GM12878 (cell line): ENCODE results near the gene SLC35A5. TPM values are rescaled to one million over a fixed set of nuclear protein-coding genes. Genes with fewer than 3 reads are reported as not detected.

Source experiments
- BCL11A ChIP-seq: IDR thresholded peaks from 2 replicates; pipeline ENCODE4 v1.6.1; 2011; ENCODE audit warnings: low read depth, low read length
- CEBPB ChIP-seq, 2 experiments: fragments of 150-350 bp in 1 of 2; IDR thresholded peaks; 2 replicates each; pipeline ENCODE4 v1.6.1; 2012 to 2014; ENCODE audit warnings: low read depth in 2 of 2, low read length in 2 of 2, borderline replicate concordance in 1 of 2, inconsistent platforms in 1 of 2
- CUX1 ChIP-seq: IDR thresholded peaks from 2 replicates; pipeline ENCODE4 v1.6.1; 2012; ENCODE audit warnings: improper control_type of control experiment, low read depth, low read length; ENCODE audit not compliant: insufficient replicate concordance
- ESRRA ChIP-seq: IDR thresholded peaks from 2 replicates; pipeline ENCODE4 v1.6.1; 2012; ENCODE audit warnings: mild to moderate bottlenecking, low read length, improper control_type of control experiment
- FOXM1 ChIP-seq: IDR thresholded peaks from 2 replicates; pipeline ENCODE4 v1.6.1; 2012; ENCODE audit warnings: low read depth, mild to moderate bottlenecking, inconsistent platforms, low read length, moderate library complexity
- HCFC1 ChIP-seq: fragments of 150-350 bp; IDR thresholded peaks from 2 replicates; pipeline ENCODE4 v1.6.1; 2014; ENCODE audit warnings: low read length
- HSF1 ChIP-seq: fragments of 150-350 bp; IDR thresholded peaks from 2 replicates; pipeline ENCODE4 v1.6.1; 2014; ENCODE audit warnings: mild to moderate bottlenecking, low read depth, low read length
- IKZF2 ChIP-seq, 2 experiments: fragments of 450-650 bp; IDR thresholded peaks; 2 replicates each; pipeline ENCODE4 v1.6.1; 2017; ENCODE audit warnings: mild to moderate bottlenecking in 2 of 2, moderate library complexity in 2 of 2
- LARP7 ChIP-seq: fragments of 450-650 bp; IDR thresholded peaks from 2 replicates; pipeline ENCODE4 v1.6.1; 2017; ENCODE audit warnings: mild to moderate bottlenecking
- MEF2B ChIP-seq: fragments of 450-650 bp; IDR thresholded peaks from 2 replicates; pipeline ENCODE4 v1.6.1; 2018; ENCODE audit warnings: mild to moderate bottlenecking, moderate library complexity; ENCODE audit not compliant: partially characterized antibody, poor library complexity, severe bottlenecking
- NRF1 ChIP-seq: conservative IDR thresholded peaks from 2 replicates; pipeline ENCODE4 v1.6.1; 2011; ENCODE audit warnings: mild to moderate bottlenecking, low read depth, low read length, improper control_type of control experiment
- PML ChIP-seq: IDR thresholded peaks from 2 replicates; pipeline ENCODE4 v1.6.1; 2012; ENCODE audit warnings: low read length, inconsistent platforms
- RCOR1 ChIP-seq: conservative IDR thresholded peaks from 2 replicates; pipeline ENCODE4 v1.6.1; 2012; ENCODE audit warnings: low read depth, low read length, improper control_type of control experiment
- SKIL ChIP-seq: fragments of 450-650 bp; IDR thresholded peaks from 2 replicates; pipeline ENCODE4 v1.6.1; 2017; ENCODE audit warnings: mild to moderate bottlenecking, low read depth, inconsistent platforms; ENCODE audit not compliant: poor library complexity, severe bottlenecking
- SMC3 ChIP-seq: IDR thresholded peaks from 2 replicates; pipeline ENCODE4 v1.6.1; 2011; ENCODE audit warnings: low read length, improper control_type of control experiment, borderline replicate concordance
- ZBTB4 ChIP-seq: fragments of 450-650 bp; formaldehyde crosslinking; IDR thresholded peaks from 2 replicates; pipeline ENCODE4 v1.4.0; 2022; ENCODE audit warnings: mild to moderate bottlenecking, moderate library complexity
- ZNF384 ChIP-seq: IDR thresholded peaks from 2 replicates; pipeline ENCODE4 v1.6.1; 2012; ENCODE audit warnings: low read depth, mild to moderate bottlenecking, low read length, improper control_type of control experiment, borderline replicate concordance
- polyA plus RNA-seq, 11 experiments: library from polyadenylated mRNA; depleted of rRNA in 4 of 11; unstranded in 6 of 11; stranded (reverse) in 5 of 11; fragments of >200 nt; fragmentation: Nextera tagmentation in 4 of 11; fragmentation: Illumina TruSeq in 1 of 11; extraction: Ambion mirVana in 4 of 11; extraction: Trizol in 1 of 11; gene quantifications; 1 replicate in 1 of 11; 2 replicates in 10 of 11; pipeline versions ENCODE4 v1.2.1 to v1.2.3, GENCODE V29; 2011 to 2016; ENCODE audit warnings: inconsistent platforms in 2 of 11, missing spikeins in 2 of 11, low read depth in 1 of 11
- total RNA-seq, 4 experiments: library from RNA; depleted of rRNA in 3 of 4; stranded (reverse); fragments of >200 nt in 3 of 4; fragmentation: Illumina TruSeq in 1 of 4; extraction: Trizol in 1 of 4; gene quantifications; 2 replicates each; pipeline versions ENCODE4 v1.2.1 to v1.2.3, GENCODE V29; 2013 to 2021

Gene SLC35A5
- total and polyA plus RNA-seq, 10 of the 15 experiments (the other 5 are each of a cell fraction or from before 2014, with no cell fraction given) = 10.9 to 38.1 (median 16.0) TPM

GRCh38 chr3:112539825-112540650 is 21.8 kb upstream of the SLC35A5 start (continued):
- TF ChIP-seq HSF1 = no peak
- TF ChIP-seq LARP7 = no peak
- TF ChIP-seq IKZF2 (IDR thresholded peaks at IDR 0.05) = peak in 1 of 2 experiments; percentile 24; a peak in 1 of 4 replicates
- TF ChIP-seq ZNF384 = no peak
- no peak for TF ChIP-seq SKIL
- no peak for TF ChIP-seq SMC3
- no peak for TF ChIP-seq RCOR1
- TF ChIP-seq ESRRA = no peak
- no peak for TF ChIP-seq HCFC1
- no peak for TF ChIP-seq MEF2B
- TF ChIP-seq CUX1 = no peak
- TF ChIP-seq PML = 0 out of 2 replicates have a peak, but pooled peaks have one; percentile 40
- no peak for TF ChIP-seq CEBPB (IDR thresholded peaks at IDR 0.05; ENCODE audit: borderline replicate concordance in 1 of 2, low read depth in 2 of 2, low read length in 2 of 2)
- TF ChIP-seq ZBTB4 (CRISPR knock-in tag) = no peak
- TF ChIP-seq NRF1 = no peak
- TF ChIP-seq BCL11A = no peak
- peak; percentile 60; the same call in 1 of the 2 replicates for TF ChIP-seq FOXM1
